GM19328 (cell line): ENCODE data around the gene DNM2.
"Not testable (repeated sequence)": the region's sequence is repeated elsewhere in the genome, so short reads cannot be mapped to it uniquely, and the experiment has no call there.

Source experiments
- ATAC-seq: cut with Tn5 transposase; IDR thresholded peaks from one replicate; pipeline ENCODE4 v1.9.1; 2021; ENCODE audit warnings: mild to moderate bottlenecking, moderate library complexity; ENCODE audit not compliant: unreplicated experiment

DNM2 gene

DNA sequence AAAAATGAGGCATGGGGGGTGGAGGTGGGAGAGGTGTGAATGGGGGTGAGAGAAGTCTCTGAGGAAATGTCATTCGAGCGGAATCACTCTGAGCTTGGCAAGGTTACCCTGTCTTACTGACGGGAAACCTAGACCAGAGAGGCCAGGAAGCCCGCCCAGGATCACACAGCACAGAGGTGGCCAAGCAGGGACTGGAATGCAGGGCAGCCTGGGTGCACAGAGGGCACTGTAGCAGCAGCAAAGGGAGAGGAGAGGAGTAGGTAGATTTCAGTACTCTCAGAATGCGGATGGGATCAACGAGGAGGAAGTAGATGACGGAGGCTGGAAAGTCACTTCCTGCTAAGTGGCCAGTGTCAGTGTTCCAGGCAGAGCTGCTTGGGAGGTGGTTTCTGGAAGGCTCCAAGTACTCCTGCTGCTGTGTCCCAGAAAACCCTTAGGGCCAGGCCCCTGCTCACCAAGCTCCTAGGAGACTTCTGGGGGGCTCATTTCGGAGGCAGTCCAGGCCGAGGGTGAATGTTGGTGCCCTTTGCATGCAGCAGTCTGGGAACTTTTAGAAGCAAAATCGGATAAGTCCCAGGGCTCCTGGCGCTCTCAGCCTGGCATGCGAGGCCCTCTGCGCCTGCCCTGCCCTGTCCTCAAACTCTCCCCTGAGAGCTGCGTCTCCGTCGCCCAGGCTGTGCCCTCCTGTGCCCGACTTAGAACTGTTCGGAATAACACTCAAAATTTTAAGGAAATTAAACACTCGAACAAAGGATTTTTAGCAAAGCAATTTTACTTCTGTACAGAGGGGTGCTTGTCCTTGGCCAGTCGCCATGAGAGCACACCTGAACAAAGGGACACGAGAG, 33.5 kb downstream of the DNM2 start:
- ATAC-seq = no peak

DNA sequence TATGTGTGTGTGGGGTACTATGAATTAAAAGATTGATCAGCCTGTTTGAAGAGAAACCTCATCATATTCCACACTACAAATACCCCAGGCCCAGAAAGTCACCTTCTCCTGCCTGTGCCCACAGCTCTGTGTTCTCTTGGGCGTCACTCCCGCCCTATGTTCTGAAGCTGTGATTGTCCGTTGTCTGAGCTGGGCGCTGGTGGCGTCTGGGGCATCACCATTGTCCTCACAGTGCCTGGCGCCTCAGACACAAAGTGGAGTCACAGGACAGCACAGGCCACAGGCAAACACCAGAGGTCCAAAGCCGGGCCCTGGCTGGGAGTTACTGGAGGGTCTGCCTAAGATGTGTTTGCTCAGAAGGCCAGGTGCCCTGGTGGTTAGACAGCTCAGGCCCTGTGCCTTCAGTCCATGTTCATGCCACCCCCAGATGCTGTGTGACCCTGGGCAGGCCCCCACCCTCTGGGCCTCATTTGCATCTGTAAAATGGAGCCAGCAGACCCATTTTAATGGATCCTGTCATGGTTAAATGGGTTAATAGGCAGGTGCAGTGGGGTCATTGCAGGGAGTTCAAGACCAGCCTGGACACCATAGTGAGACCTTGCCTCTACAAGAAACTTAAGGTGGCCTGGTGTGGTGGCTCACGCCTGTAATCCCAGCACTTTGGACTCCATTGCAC, 34.5 kb downstream of the DNM2 start:
- no peak for ATAC-seq

DNA sequence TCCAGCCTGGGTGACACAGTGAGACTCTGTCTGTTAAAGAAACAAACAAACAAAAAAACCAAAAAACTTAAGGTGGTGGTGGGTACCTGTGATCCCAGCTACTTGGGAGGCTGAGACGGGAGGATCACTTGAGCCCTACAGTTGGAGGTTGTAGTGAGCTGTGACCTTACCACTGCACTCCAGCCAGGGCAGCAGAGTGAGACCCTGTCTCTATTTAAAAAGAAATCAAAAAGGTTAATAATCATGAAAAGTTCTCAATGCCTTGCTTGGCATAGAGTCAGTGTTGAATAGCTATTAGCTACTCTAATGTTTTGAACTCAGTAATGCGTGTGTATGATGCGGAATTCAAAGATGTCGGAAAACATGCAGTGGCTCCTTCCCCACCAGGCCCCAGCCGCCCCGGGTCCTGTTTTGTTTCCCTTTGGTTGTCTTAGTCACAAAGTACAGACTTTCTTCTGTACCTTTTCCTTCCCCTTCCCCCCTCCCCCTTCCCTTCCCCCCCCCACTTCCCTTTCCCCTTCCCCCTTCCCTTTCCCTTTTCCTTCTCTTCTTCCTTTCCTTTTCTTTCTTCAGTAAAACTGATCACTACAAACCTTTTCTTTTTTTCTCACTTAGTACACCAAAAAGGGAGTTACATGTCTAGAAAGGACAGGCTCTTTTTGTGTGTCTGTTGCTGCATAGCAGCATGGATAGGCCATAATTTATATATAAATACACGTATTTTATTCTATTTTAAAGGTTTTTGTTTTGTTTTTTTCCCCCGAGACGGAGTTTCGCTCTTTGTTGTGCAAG, 35.2 kb downstream of the DNM2 start:
- no peak for ATAC-seq

DNA sequence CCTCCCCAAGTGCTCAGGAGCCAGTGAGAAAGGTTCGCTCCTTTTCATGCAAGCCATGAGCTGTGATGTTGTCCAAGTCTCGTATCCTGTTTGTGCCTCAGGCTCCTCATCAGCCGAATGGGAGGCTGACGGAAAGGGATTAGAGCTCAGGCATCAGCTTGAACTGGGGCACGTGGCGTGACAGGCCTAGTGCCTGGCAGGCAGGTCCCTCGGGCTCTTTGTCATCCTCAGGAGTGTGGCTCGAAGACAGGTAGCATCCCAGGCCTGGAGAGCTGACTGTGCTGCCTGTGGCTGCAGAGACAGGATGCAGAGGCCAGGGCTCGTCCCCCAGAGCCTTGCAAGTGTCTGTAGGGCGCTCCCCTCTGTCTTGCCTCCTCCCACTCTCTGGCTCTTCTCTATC, 38.5 kb downstream of the DNM2 start:
- no peak for ATAC-seq

DNA sequence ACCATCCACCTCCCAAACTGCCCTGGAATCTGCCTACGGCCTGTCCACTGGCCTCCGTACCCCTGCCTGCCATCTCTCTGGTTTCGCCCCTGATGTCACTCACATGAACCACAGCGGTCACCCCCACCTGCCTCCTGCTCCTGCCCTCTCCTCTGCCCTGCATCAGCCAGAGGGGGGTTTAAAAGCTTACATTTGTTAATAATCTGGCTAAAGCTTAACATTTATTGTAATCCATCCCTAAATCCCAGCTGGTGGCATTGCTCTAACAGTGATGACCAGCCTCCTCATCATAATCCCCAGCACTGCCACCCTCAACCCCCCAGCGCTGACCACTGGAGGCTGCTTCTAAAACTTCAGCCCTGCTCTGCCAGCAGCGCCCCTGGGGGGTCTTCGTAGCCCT, 38.9 kb downstream of the DNM2 start:
- ATAC-seq = no peak

DNA sequence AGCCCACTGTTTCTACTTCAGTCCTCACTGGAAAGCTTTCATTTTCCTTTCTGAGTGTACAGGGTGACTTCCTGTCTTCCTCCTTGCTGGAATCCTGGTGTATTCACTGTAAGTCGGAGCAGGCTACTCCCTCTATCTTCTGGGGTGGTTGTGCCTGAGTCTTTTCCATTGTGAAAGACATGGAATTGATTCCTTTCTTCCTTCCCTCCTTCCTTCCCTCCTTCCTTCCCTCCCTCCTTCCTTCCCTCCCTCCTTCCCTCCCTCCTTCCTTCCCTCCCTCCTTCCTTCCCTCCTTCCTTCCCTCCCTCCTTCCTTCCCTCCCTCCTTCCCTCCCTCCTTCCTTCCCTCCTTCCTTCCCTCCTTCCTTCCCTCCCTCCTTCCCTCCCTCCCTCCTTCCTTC, 40.2 kb downstream of the DNM2 start:
- not testable (repeated sequence) for ATAC-seq

DNA sequence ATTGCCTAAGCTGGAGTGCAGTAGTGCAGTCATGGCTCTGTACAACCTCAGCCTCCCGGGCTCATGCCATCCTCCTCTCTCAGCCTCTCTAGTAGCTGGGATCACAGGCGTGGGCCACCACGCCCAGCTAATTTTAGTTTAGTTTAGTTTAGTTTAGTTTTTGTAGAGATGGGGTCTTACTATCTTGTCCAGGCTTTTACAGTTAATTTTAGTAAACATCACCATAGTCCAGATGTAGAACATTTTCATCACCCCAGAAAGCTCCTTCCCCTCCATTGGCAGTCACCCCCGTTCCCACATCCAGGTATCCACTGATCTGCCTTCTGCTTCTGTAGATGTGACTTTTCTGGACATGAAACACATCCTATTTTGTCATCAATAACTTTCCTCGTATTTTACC, 41.1 kb downstream of the DNM2 start:
- no peak for ATAC-seq

DNA sequence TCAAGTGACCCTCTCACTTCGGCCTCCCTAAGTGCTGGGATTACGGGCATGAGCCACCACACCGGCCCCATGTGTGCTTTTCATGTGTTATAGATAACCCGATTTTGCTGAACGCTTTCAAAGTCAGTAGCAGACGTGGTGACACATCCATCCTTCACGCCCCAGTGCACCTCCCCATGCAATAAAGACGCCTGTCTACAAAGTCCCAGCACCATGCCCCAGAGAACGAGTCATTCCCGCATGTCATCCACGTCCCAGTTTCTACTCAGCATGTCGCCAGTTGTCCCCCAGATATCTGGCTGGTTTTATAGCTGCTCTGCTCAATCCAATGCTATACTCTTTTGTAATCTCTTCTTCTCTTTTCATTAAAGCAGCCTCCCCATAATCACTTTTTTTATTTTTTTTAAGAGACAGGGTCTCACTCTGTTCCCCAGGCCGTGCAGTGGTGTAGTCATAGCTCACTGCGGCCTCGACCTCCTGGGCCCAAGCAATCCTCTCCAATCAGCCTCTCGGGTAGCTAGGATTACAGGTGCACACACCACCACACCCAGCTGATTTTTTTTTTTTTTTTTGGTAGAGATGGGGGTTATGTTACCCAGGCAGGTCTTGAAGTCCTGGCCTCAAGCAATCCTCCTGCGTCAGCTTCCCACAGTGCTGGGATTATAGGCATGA, 42.5 kb downstream of the DNM2 start:
- no peak for ATAC-seq

DNA sequence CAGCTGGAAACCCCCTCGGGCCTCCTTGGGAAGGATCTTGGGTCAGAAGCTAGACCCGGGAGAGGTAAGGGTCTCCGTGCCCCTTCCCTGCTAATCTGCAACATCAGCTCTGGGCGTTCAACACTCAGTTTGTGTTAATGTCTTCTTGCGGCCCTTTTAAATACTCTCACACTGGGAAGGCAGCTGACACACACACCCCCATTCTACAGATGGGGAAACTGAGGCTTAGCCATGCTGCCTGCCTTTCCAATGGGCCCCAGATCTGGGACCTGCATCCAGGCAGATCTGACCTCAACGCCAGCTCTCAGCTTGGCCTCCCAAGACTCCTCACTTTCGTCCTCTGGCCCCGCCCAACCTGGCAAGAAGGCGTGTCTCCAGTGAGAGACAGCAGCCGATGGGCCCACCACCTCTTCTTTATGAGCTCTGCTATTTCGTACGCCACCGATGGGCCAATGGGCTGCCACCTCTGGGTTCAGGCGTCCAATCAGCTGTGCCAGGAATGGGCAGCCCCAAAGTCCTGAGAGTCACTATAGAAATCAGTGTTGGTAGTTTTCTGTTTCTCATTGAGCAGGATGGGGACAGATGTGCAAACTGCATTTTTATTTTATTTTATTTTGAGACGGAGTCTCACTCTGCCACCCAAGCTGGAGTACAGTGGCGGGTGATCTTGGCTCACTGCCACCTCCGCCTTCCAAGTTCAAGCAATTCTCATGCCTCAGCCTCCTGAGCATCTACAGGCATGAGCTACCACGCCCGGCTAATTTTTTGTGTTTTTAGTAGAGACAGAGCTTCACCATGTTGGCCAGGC, 43.8 kb downstream of the DNM2 start:
- no peak for ATAC-seq

DNA sequence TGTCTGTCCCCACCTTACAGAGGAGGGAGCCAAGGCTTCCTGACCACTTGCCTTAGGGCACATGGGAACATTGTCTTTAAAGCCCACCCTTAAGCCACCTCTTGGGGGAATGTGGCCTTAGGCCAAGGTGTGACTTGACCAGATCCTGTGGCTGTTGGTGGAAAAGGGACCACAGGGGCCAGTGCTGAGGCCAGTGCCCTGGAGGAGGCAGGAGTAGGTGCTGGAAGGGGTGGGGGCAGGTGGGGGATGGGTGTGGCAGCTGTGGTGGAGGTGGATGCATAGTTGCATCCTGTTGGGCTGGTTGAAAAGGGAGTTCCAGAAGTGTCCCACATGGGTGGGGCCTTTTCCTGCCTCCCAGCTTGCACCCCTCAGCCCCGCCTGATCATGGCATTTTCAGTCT, 44.8 kb downstream of the DNM2 start:
- ATAC-seq = no peak

DNA sequence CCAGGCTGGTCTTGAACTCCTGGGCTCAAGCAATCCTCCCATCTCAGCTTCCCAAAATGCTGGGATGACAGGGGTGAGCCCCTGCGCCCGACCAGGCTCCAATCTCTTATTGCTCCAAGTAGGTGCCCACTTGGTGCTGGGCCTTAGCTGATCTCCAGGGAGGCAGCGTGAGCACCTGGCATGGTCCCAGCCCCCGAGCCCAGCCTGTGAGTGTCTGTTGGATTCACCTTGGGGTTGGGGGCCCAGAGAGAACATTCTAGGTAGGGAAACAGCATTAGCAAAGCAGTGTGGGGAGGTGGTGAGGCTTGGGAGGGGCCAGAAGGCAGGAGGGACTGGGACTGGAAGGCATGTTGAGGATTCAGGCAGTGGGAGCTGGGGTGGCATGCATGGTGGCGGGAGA, 45.5 kb downstream of the DNM2 start:
- no peak for ATAC-seq

DNA sequence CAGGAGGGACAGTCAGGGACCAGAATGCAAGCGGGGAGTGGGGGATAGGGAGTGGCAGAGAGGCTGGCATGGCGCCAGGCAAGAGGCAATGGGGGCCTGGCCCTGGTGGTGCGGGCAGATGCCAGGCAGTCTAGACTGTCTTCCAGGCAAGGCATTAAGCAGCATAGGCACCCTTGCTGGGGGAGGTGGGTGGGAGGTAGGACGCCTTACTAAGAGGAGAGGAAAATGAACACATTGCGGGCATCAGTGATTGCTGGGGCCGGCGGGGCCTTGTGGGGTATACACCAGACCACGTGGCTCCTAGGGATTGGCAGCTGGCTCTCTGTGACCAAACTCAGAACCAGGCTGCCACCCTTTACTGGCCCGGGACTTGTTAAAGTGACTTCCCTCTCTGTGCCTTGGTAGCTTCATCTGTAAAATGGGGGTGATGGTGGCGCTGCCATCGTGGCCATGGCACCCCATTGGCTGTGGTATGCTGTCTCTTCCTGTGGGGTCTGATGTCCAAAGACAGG, 46.0 kb downstream of the DNM2 start:
- ATAC-seq = no peak

DNA sequence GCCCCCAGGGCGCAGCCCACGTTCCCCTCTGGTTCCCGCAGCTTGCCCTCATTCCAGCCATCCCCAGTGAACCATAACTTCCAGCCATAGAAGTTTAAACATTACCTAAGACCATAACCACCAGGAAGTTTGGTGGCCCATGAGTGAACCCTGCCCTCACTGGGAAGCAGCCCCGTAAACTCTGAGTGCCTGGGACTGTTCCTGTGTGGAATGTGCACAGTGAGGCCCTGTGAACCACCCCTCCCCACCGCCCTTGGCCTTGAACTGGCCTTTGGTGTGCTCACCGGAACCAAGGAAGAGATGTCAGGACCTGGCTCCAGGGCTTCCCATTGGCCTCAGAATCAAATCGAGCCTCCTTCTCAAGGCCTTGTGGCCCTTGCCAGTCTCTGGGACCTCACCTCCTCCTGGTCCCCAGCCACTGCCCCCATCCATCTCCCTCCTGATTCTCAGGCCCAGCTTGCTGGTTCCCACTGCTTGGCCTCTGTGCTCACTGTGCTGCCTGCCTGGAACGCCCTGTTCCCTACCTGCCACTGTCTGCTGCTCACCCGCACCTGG, 46.5 kb downstream of the DNM2 start:
- no peak for ATAC-seq

DNA sequence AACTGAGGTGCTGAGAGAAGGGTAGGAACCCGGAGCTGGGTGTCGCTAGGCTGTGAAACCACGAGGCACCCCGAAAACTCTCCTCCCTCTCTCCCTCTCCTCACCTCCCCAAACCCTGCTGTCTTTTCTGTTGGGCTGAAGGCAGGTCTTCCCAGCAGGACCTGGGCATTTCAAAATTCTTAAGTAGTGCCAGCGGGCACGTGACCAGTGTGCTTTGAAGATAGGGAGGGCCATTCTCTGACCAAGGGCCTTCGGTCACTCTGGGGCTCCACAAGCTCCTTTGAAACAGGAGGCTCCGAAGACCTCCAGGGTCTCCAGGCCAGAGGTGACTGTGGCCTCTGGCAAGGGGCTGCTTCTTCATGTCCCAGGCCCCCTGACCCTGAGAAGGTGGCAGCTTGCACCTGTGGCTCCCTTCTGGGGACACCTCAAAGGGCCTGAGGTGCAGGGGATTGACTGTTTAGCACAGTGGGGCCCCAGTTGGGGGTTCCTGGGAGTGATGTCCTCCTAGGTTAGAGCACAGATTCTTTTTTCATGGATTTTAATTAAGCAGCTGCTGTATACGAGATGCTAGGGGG, 48.3 kb downstream of the DNM2 start:
- no peak for ATAC-seq

DNA sequence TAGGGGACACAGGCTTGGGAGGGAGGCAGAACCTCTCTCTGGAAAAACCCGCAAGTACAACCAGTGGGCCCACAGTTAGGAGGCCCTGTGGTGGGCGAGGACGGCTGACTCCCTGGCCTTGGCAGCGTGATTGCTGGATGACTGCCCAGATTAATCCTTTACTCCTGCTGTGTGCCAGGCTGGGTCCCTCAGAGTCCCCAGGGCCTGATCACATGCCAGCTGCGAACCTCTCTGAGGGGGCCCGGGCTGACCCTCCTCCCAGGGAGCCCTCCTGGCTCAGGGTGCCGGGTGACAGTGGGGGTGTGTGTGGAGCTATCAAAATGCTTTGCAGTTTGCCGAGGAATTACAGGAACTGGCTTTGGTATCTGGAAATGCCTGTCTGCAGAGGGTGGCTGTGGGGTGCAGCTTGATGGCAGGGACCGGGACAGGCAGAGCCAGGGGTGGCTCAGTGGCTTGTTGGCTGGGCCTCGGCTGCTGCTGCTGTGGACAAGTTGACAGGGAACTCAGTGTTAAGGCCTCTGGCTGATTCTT, 48.9 kb downstream of the DNM2 start:
- no peak for ATAC-seq

DNA sequence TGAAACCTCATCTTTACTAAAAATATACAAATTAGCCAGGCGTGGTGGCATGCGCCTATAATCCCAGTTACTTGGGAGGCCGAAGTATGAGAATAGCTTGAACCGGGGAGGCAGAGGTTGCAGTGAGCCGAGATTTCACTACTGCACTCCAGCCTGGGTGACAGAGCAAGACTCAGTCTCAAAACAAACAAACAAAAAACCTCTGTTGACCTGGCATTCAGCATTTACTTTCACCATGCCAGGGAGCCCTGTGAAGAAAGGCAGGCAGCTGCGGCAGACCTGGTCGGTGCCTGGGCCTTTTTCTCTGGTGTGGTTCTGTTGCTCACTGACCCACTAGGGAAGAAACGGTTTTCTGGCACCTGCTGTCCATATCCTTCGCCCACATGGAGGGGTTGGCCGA, 49.8 kb downstream of the DNM2 start:
- ATAC-seq = no peak

DNA sequence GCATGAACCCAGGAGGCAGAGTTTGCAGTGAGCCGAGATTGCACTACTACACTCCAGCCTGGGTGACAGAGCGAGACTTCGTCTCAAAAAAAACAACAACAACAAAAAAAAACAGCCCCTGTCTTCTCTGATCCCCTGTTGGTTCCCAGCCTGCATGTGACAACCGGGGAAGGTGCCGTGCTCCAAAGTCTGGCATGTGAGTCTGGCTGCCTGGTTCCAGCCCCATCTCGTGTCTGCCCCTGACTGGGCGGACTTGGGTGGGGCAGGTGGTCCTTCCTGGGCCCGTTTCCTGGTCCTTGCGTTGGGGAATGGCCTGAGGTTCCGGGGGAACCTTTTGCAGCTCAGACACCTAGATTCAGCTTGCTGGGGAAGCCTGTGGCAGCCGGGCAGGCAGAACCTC, 50.5 kb downstream of the DNM2 start:
- no peak for ATAC-seq

DNA sequence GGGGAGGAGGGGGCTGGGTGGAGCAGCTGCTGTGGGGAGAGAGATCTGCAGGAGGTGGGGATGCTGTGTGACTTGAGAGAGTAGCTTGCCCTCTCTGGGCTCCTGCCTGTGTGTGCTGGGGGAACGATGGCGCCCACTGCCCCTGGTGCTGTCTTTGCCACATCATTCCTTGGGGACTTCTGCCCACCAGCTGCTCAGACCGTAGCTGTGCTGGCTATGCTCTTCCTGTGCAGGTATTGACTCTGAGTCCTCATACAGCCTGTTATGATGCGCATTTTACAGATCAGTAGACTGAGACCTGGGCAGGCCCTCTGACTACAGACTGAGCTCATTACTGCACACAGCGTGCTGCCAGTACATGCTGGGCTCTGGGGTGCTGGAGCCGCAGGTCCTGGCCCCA, 51.1 kb downstream of the DNM2 start:
- no peak for ATAC-seq
